Transverse colon (tissue), 4 donors: ENCODE results near the gene DNAJB6. TPM values are rescaled to one million over a fixed set of nuclear protein-coding genes. Genes with fewer than 3 reads are reported as not detected.

Source experiments
- DNase-seq: peaks from one replicate; pipeline ENCODE4 v3.0.0-alpha.2; 2019
- H3K27ac ChIP-seq, 4 donors: fragments of 200-600 bp; sonication (generic); 2 replicates each; pipeline ENCODE4 v1.5.1; 2016 to 2018; ENCODE audit warnings: inconsistent platforms in 4 of 4
- H3K27me3 ChIP-seq: fragments of 200-600 bp; sonication (generic); 2 replicates; pipeline ENCODE4 v1.5.1; 2017; ENCODE audit warnings: inconsistent platforms
- H3K36me3 ChIP-seq, 4 donors: fragments of 200-600 bp; sonication (generic); 2 replicates each; pipeline ENCODE4 v1.5.1; 2017 to 2019; ENCODE audit warnings: inconsistent platforms in 4 of 4
- H3K4me1 ChIP-seq, 4 donors: fragments of 200-600 bp; sonication (generic); 2 replicates each; pipeline ENCODE4 v1.5.1; 2017 to 2020; ENCODE audit warnings: inconsistent platforms in 4 of 4
- H3K4me3 ChIP-seq, 4 donors: fragments of 200-600 bp; sonication (generic); 1 replicate in 1 of 4; 2 replicates in 3 of 4; pipeline versions ENCODE4 v1.5.1 to v1.6.1; 2017 to 2019; ENCODE audit warnings: inconsistent platforms in 4 of 4
- H3K9me3 ChIP-seq, 2 donors: fragments of 200-600 bp; sonication (generic); 2 replicates each; pipeline ENCODE4 v1.5.1; 2017 to 2019; ENCODE audit warnings: inconsistent platforms in 2 of 2
- CTCF ChIP-seq, 5 experiments: fragments of 200-600 bp in 3 of 5; fragments of 450-650 bp in 2 of 5; sonication (generic) in 3 of 5; IDR thresholded peaks; 1 replicate in 2 of 5; 2 replicates in 3 of 5; pipeline ENCODE4 v1.5.1; 2016 to 2017; ENCODE audit warnings: antibody characterized with exemption in 5 of 5, inconsistent platforms in 3 of 5, mild to moderate bottlenecking in 2 of 5, moderate library complexity in 1 of 5
- EP300 ChIP-seq: sonication (generic); formaldehyde crosslinking; IDR thresholded peaks from one replicate; pipeline ENCODE4 v1.6.1; 2017; ENCODE audit warnings: antibody characterized with exemption, low read depth
- POLR2A ChIP-seq: fragments of 450-650 bp; IDR thresholded peaks from one replicate; pipeline ENCODE4 v1.6.1; 2016; ENCODE audit warnings: antibody characterized with exemption, mild to moderate bottlenecking, moderate library complexity
- POLR2AphosphoS5 ChIP-seq, 3 donors: sonication (generic); formaldehyde crosslinking; IDR thresholded peaks; one replicate each; pipeline ENCODE4 v1.6.1; 2016; ENCODE audit warnings: antibody characterized with exemption in 3 of 3
- WGBS, 2 donors: methylation state at CpG; one replicate each; pipeline ENCODE4 v1.1.5; 2018; ENCODE audit warnings: low coverage in 1 of 2; 5-methylcytosine and 5-hydroxymethylcytosine counted together
- in situ Hi-C, 4 donors: fragments of 200-750 bp; cut with MboI; loops; one replicate each; pipeline versions ENCODE4 v1.15.0 to v1.15.1; 2017; ENCODE audit warnings: low sequenced_read_pairs in 3 of 4, low pct_ligation_motif_present in 1 of 4, low pct_unique_long_range_greater_than_20kb in 1 of 4
- intact Hi-C: fragments of 100-400 bp; cut with DNase I; formaldehyde crosslinking; loops from one replicate; pipeline ENCODE4 v1.15.1; 2023; ENCODE audit warnings: low total_unique reads
- total RNA-seq, 4 donors: library from RNA; depleted of rRNA; stranded (reverse); fragments of >200 nt; gene quantifications; one replicate each; pipeline ENCODE4 v1.1.0, GENCODE V29; 2016

DNAJB6 gene
- total RNA-seq, 4 donors from 2014 or later: 47.0 to 87.6 (median 60.5) TPM

- in situ Hi-C loops: no loop called here
- TF ChIP-seq POLR2AphosphoS5 (IDR thresholded peaks at IDR 0.05) (no peak), CTCF (IDR thresholded peaks at IDR 0.05) (no peak), EP300 (no peak), POLR2A (no peak)
- WGBS, 2 donors: 96% methylated on average over 46 of the region's 49 CpGs; no CpG with 5 or more reads in 1 of the 2 donors
- DNase-seq: no peak
- no peaks in the 10 kb centered on the region for H3K4me1 ChIP-seq
- H3K27me3 ChIP-seq: no peaks in the 10 kb centered on the region
- H3K36me3 ChIP-seq: peaks cover 0 to 32% (median 3%) of the 10 kb centered on the region in 4 donors
- intact Hi-C loops: no loop called here
- no peak overlapping the region for H3K4me3 ChIP-seq
- no peaks in the 10 kb centered on the region for H3K9me3 ChIP-seq
- no peak overlapping the region for H3K27ac ChIP-seq
These were observed 77.3 kb downstream of the DNAJB6 start for GRCh38 chr7:157413881-157414701.

- DNase-seq: no peak
- intact Hi-C loops (no loop called here), in situ Hi-C loops (no loop called here)
- H3K36me3 ChIP-seq: peaks cover 0 to 31% (median 3%) of the 10 kb centered on the region in 4 donors
- no peak overlapping the region for H3K27ac ChIP-seq
- TF ChIP-seq CTCF (IDR thresholded peaks at IDR 0.05): no peak
- TF ChIP-seq EP300: no peak
- no peak for TF ChIP-seq POLR2A
- no peak for TF ChIP-seq POLR2AphosphoS5 (IDR thresholded peaks at IDR 0.05)
- no peaks in the 10 kb centered on the region for H3K9me3 ChIP-seq
- H3K27me3 ChIP-seq: no peaks in the 10 kb centered on the region
- 87% methylated on average over 5 of the region's 8 CpGs; no CpG with 5 or more reads in 1 of the 2 donors for WGBS, 2 donors
- no peak overlapping the region for H3K4me3 ChIP-seq
- no peaks in the 10 kb centered on the region for H3K4me1 ChIP-seq
These were observed 77.9 kb downstream of the DNAJB6 start for GRCh38 chr7:157414702-157415096.

GRCh38 chr7:157415486-157415885, 78.7 kb downstream of the DNAJB6 start:
- in situ Hi-C loops (no loop called here), intact Hi-C loops (no loop called here)
- Histone ChIP-seq H3K9me3 (no peaks in the 10 kb centered on the region), H3K27ac (no peak overlapping the region), H3K36me3 (peaks cover 0 to 23% (median 3%) of the 10 kb centered on the region in 4 donors), H3K27me3 (no peaks in the 10 kb centered on the region), H3K4me1 (no peaks in the 10 kb centered on the region), H3K4me3 (no peak overlapping the region)
- TF ChIP-seq CTCF (IDR thresholded peaks at IDR 0.05) (no peak), POLR2AphosphoS5 (IDR thresholded peaks at IDR 0.05) (no peak), EP300 (no peak), POLR2A (no peak)
- 97 to 100% methylated on average over 2 to 16 of the region's 16 CpGs for WGBS, 2 donors
- no peak for DNase-seq

- in situ Hi-C loops (no loop called here), intact Hi-C loops (no loop called here)
- no peak overlapping the region for H3K4me3 ChIP-seq
- 81 to 98% methylated on average over 5 to 30 of the region's 30 CpGs for WGBS, 2 donors
- no peaks in the 10 kb centered on the region for H3K4me1 ChIP-seq
- no peak for TF ChIP-seq POLR2A
- no peak for TF ChIP-seq CTCF (IDR thresholded peaks at IDR 0.05)
- TF ChIP-seq EP300: no peak
- no peak for TF ChIP-seq POLR2AphosphoS5 (IDR thresholded peaks at IDR 0.05)
- H3K36me3 ChIP-seq: peaks cover 0 to 18% (median 3%) of the 10 kb centered on the region in 4 donors
- no peaks in the 10 kb centered on the region for H3K27me3 ChIP-seq
- H3K27ac ChIP-seq: no peak overlapping the region
- H3K9me3 ChIP-seq: no peaks in the 10 kb centered on the region
- no peak for DNase-seq
These were observed 79.2 kb downstream of the DNAJB6 start for GRCh38 chr7:157416011-157416410.
